Measurements from ENCODE around the gene SH2D4B. TPM values are rescaled to one million over a fixed set of nuclear protein-coding genes. Genes with fewer than 3 reads are reported as not detected.

The SH2D4B gene
- total RNA-seq, 2 experiments from 2014 or later: 0.11 to 0.21 TPM

- ChIA-PET POLR2A (no interaction called here), CTCF (interaction anchor here (1.1 kb wide), 2 partner anchors 9 to 47 kb away, joined by 3 to 4 read pairs; no protein-coding TSS in a partner anchor)
Measured at GRCh38 chr10:80599424-80599847, 61.7 kb downstream of the SH2D4B start.

GRCh38 chr10:80600256-80600655 lies 62.6 kb downstream of the SH2D4B start:
- ChIA-PET POLR2A (no interaction called here), CTCF (interaction anchor here (1.3 kb wide), 1 partner anchor 19 kb away, joined by 4 read pairs; no protein-coding TSS in a partner anchor)

- POLR2A ChIA-PET: no interaction called here
- CTCF ChIA-PET: no interaction called here
Measured at GRCh38 chr10:80602881-80603280, 65.2 kb downstream of the SH2D4B start.

GRCh38 chr10:80603516-80603915 lies 65.8 kb downstream of the SH2D4B start:
- CTCF ChIA-PET: no interaction called here
- POLR2A ChIA-PET: no interaction called here

GRCh38 chr10:80608706-80609105 lies 71.0 kb downstream of the SH2D4B start:
- ChIA-PET POLR2A (no interaction called here), CTCF (interaction anchor here (1.2 kb wide), 1 partner anchor 9 kb away, joined by 3 read pairs; no protein-coding TSS in a partner anchor)

GRCh38 chr10:80609331-80609730 lies 71.6 kb downstream of the SH2D4B start:
- POLR2A ChIA-PET: no interaction called here
- CTCF ChIA-PET: interaction anchor here (1.2 kb wide), 1 partner anchor 10 kb away, joined by 3 read pairs; no protein-coding TSS in a partner anchor

- ChIA-PET CTCF (no interaction called here), POLR2A (no interaction called here)
Measured at GRCh38 chr10:80611481-80612185, 73.9 kb downstream of the SH2D4B start.

GRCh38 chr10:80612261-80612660 lies 74.6 kb downstream of the SH2D4B start:
- CTCF ChIA-PET: no interaction called here
- POLR2A ChIA-PET: no interaction called here

- ChIA-PET CTCF (no interaction called here), POLR2A (no interaction called here)
Measured at GRCh38 chr10:80613466-80614170, 75.9 kb downstream of the SH2D4B start.

- POLR2A ChIA-PET: no interaction called here
- CTCF ChIA-PET: no interaction called here
Measured at GRCh38 chr10:80614576-80615416, 77.1 kb downstream of the SH2D4B start.

- CTCF ChIA-PET: interaction anchor here (0.6 kb wide), 1 partner anchor 178 kb away, joined by 3 read pairs; no protein-coding TSS in a partner anchor
- POLR2A ChIA-PET: no interaction called here
Measured at GRCh38 chr10:80617807-80618206, 80.1 kb downstream of the SH2D4B start.

GRCh38 chr10:80619036-80619435 lies 81.3 kb downstream of the SH2D4B start:
- CTCF ChIA-PET: no interaction called here
- POLR2A ChIA-PET: no interaction called here

GRCh38 chr10:80622153-80622552 lies 84.5 kb downstream of the SH2D4B start:
- ChIA-PET POLR2A (no interaction called here), CTCF (no interaction called here)

GRCh38 chr10:80630324-80630723 lies 92.6 kb downstream of the SH2D4B start:
- POLR2A ChIA-PET: no interaction called here
- CTCF ChIA-PET: no interaction called here

GRCh38 chr10:80632742-80633141 lies 95.0 kb downstream of the SH2D4B start:
- CTCF ChIA-PET: interaction anchor here (0.6 kb wide), 1 partner anchor 313 kb away, joined by 3 read pairs; no protein-coding TSS in a partner anchor
- POLR2A ChIA-PET: no interaction called here

GRCh38 chr10:80633383-80633860 lies 95.7 kb downstream of the SH2D4B start:
- ChIA-PET CTCF (no interaction called here), POLR2A (no interaction called here)

GRCh38 chr10:80633910-80634309 lies 96.2 kb downstream of the SH2D4B start:
- ChIA-PET CTCF (no interaction called here), POLR2A (no interaction called here)

- ChIA-PET POLR2A (no interaction called here), CTCF (no interaction called here)
Measured at GRCh38 chr10:80642661-80643060, 105.0 kb downstream of the SH2D4B start.

GRCh38 chr10:80646366-80646765 lies 108.7 kb downstream of the SH2D4B start:
- ChIA-PET POLR2A (no interaction called here), CTCF (no interaction called here)

- POLR2A ChIA-PET: no interaction called here
- CTCF ChIA-PET: no interaction called here
Measured at GRCh38 chr10:80647173-80647833, 109.6 kb downstream of the SH2D4B start.

Measured in activated CD8-positive, alpha-beta memory T cell treated with anti-CD3 and anti-CD28 coated beads for 36 hours (primary cell).